ENCODE results near the gene B3GNT7. TPM values are rescaled to one million over a fixed set of nuclear protein-coding genes. Genes with fewer than 3 reads are reported as not detected.

B3GNT7 gene
- total RNA-seq, 1 donor from 2014 or later = 5.6 TPM

- Mint-ChIP-seq H3K36me3 (peaks cover 12% of the 10 kb centered on the region), H3K4me3 (no peak overlapping the region), H3K27ac (no peak overlapping the region)
Observed at GRCh38 chr2:231388725-231389346, 6.7 kb upstream of the B3GNT7 start.

GRCh38 chr2:231390667-231391066 is 4.8 kb upstream of the B3GNT7 start:
- Mint-ChIP-seq H3K36me3 (peaks cover 4% of the 10 kb centered on the region), H3K9me3 (peaks cover 4% of the 10 kb centered on the region), H3K27ac (peak overlapping the region; percentile 40), H3K4me1 (peaks cover 14% of the 10 kb centered on the region), H3K4me3 (no peak overlapping the region), H3K27me3 (ENCODE audit: low read depth) (peaks cover 14% of the 10 kb centered on the region)
- TF ChIP-seq CTCF (IDR thresholded peaks at IDR 0.05; ENCODE audit: unreplicated experiment) = no peak
- no peak for DNase-seq (ENCODE audit: low spot score in 2 of 2, unreplicated experiment in 2 of 2)

More at GRCh38 chr2:231388725-231389346, 6.7 kb upstream of the B3GNT7 start:
- no peak for DNase-seq (ENCODE audit: low spot score in 2 of 2, unreplicated experiment in 2 of 2)
- Mint-ChIP-seq H3K4me1 (peaks cover 7% of the 10 kb centered on the region), H3K9me3 (peaks cover 15% of the 10 kb centered on the region), H3K27me3 (ENCODE audit: low read depth) (peaks cover 5% of the 10 kb centered on the region)
- TF ChIP-seq CTCF (IDR thresholded peaks at IDR 0.05; ENCODE audit: unreplicated experiment) = no peak

GRCh38 chr2:231391981-231392380 is 3.5 kb upstream of the B3GNT7 start:
- Mint-ChIP-seq H3K27me3 (ENCODE audit: low read depth) (peaks cover 21% of the 10 kb centered on the region), H3K36me3 (no peaks in the 10 kb centered on the region), H3K27ac (no peak overlapping the region), H3K9me3 (no peaks in the 10 kb centered on the region), H3K4me3 (no peak overlapping the region), H3K4me1 (peaks cover 17% of the 10 kb centered on the region)
- no peak for DNase-seq (ENCODE audit: low spot score in 2 of 2, unreplicated experiment in 2 of 2)
- no peak for TF ChIP-seq CTCF (IDR thresholded peaks at IDR 0.05; ENCODE audit: unreplicated experiment)

- no peaks in the 10 kb centered on the region for H3K36me3 Mint-ChIP-seq
- H3K4me1 Mint-ChIP-seq = peaks cover 17% of the 10 kb centered on the region
- no peak overlapping the region for H3K4me3 Mint-ChIP-seq
- H3K27me3 Mint-ChIP-seq (ENCODE audit: low read depth) = peaks cover 22% of the 10 kb centered on the region
- H3K27ac Mint-ChIP-seq = no peak overlapping the region
- TF ChIP-seq CTCF (IDR thresholded peaks at IDR 0.05; ENCODE audit: unreplicated experiment) = no peak
- H3K9me3 Mint-ChIP-seq = no peaks in the 10 kb centered on the region
- no peak for DNase-seq (ENCODE audit: low spot score in 2 of 2, unreplicated experiment in 2 of 2)
Observed at GRCh38 chr2:231392431-231393148, 2.9 kb upstream of the B3GNT7 start.

- Mint-ChIP-seq H3K27me3 (ENCODE audit: low read depth) (peaks cover 22% of the 10 kb centered on the region), H3K27ac (no peak overlapping the region), H3K36me3 (peaks cover 2% of the 10 kb centered on the region), H3K4me3 (peak overlapping the region; percentile 8), H3K4me1 (peaks cover 14% of the 10 kb centered on the region), H3K9me3 (no peaks in the 10 kb centered on the region)
- no peak for DNase-seq (ENCODE audit: low spot score in 2 of 2, unreplicated experiment in 2 of 2)
- TF ChIP-seq CTCF (IDR thresholded peaks at IDR 0.05; ENCODE audit: unreplicated experiment) = no peak
Observed at GRCh38 chr2:231393149-231394131, 2.1 kb upstream of the B3GNT7 start.

All from mesothelial cell of epicardium (in vitro differentiated cells).